ENCODE data around the gene ZNG1B.
"Not testable (repeated sequence)": the region's sequence is repeated elsewhere in the genome, so short reads cannot be mapped to it uniquely, and the experiment has no call there.

DNA sequence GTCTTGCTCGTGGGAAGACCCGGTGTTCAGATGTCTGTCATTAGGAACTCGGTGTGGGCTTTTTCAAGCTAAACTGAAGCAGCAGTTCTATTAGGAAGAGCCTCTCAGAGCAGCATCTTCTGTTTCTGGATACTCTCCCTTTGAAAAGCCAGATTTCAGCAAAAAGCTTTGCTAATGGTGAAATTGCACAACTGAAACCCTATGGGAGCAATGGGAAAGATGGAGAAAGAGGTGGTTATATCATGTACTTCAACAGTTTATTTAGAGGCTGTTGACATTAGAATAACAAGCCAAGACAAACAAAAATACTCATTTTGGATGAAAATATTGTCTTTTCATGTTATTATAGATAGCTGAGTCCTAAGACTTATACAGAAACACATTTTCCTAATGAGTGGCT lies 91.4 kb downstream of the ZNG1B start:
- TF ChIP-seq, protein P1, sequence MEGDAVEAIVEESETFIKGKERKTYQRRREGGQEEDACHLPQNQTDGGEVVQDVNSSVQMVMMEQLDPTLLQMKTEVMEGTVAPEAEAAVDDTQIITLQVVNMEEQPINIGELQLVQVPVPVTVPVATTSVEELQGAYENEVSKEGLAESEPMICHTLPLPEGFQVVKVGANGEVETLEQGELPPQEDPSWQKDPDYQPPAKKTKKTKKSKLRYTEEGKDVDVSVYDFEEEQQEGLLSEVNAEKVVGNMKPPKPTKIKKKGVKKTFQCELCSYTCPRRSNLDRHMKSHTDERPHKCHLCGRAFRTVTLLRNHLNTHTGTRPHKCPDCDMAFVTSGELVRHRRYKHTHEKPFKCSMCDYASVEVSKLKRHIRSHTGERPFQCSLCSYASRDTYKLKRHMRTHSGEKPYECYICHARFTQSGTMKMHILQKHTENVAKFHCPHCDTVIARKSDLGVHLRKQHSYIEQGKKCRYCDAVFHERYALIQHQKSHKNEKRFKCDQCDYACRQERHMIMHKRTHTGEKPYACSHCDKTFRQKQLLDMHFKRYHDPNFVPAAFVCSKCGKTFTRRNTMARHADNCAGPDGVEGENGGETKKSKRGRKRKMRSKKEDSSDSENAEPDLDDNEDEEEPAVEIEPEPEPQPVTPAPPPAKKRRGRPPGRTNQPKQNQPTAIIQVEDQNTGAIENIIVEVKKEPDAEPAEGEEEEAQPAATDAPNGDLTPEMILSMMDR (conservative IDR thresholded peaks at IDR 0.05) = not testable (repeated sequence)
- not testable (repeated sequence) for TF ChIP-seq EZH2 (IDR thresholded peaks at IDR 0.05; ENCODE audit: low read depth)
